Stimulated activated CD4-positive, alpha-beta T cell treated with anti-CD3 and anti-CD28 coated beads, TNF-alpha, amount 100 ng/mL, for 48 hours (primary cell): ENCODE measurements around the gene SIMC1.
A peak's percentile ranks its signal among the peaks of the same experiment; 100 is the strongest.

Source experiments
- DNase-seq, 3 donors: peaks; one replicate each; pipeline ENCODE4 v3.0.0-alpha.2; 2020; ENCODE audit warnings: low read depth in 3 of 3

Gene SIMC1

GRCh38 chr5:176361437-176362232 is 123.4 kb downstream of the SIMC1 start, which contains the start of gene KIAA1191:
TSS of gene KIAA1191 (minus strand) at chr5:176361764. CDS start at chr5:176359508, 2,256 bp downstream.
- DNase-seq = peak; percentile 87 to 94 (median 89)

DNA sequence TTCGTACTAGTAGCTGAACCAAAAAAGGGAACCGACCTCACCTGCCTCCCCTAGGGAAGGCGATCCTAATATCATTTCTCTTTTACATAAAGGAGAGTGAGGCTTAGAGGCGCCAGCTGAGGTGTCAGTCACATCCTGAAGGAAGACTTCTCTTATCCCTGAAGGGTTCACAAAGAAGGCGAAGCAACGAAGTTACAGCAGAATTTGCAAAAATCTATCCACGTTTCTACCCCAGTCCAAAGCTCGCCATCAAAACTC is 123.9 kb downstream of the SIMC1 start:
- no peak for DNase-seq

- no peak for DNase-seq
Measured at GRCh38 chr5:176364765-176365350, 126.6 kb downstream of the SIMC1 start.

- peak in 2 of 3 donors; percentile 35 to 63 for DNase-seq
Measured at GRCh38 chr5:176365351-176366231, 127.4 kb downstream of the SIMC1 start, which contains the start of gene ARL10. TSS of gene ARL10 (plus strand) at chr5:176365487. CDS start at chr5:176365564, 77 bp downstream.

DNA sequence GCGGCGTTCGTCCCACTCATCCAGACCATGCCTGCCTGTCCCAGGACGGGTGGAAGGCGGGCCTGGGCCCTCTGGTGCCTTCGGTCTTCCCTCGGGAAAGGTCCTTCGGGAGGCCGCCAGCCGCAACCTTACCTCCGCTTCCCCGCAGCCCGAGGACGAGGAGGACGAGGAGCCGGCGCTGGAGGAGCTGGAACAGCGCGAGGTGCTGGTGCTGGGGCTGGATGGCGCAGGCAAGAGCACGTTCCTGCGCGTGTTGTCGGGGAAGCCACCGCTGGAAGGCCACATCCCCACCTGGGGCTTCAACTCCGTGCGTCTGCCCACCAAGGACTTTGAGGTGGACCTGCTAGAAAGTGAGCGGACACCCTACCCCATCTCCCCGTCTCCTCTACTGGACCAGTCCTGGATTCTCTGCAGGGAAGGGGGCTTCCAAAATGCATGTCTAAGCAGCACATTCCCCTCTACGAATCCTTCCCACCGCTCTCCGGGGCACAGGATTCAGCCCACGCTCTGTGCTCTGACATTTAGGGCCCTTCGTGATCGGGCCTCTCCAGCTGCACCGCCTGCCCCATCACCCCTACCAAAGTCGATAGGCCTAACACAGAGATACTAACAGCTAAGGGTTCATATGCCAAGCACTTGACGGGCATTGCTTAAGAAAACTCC is 128.1 kb downstream of the SIMC1 start:
- DNase-seq = no peak

DNA sequence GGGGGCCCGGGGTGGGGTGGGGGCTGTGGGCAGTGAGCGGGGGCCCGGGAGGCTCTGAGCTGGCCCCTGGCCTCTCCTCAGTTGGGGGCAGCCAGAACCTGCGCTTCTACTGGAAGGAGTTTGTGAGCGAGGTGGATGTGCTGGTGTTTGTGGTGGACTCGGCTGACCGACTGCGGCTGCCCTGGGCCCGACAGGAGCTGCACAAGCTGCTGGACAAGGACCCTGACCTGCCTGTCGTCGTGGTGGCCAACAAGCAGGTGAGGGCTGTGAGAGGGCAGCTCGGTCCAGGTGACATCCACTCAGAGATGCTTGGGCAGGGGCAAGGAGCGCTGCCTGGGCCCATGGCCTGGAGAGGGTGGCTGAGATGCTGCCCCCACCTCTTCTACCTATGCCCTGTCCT is 130.5 kb downstream of the SIMC1 start:
- DNase-seq = no peak

- no peak for DNase-seq
Measured at GRCh38 chr5:176369934-176370711, 131.9 kb downstream of the SIMC1 start.

GRCh38 chr5:176371621-176372539 is 133.7 kb downstream of the SIMC1 start:
- DNase-seq = no peak

DNA sequence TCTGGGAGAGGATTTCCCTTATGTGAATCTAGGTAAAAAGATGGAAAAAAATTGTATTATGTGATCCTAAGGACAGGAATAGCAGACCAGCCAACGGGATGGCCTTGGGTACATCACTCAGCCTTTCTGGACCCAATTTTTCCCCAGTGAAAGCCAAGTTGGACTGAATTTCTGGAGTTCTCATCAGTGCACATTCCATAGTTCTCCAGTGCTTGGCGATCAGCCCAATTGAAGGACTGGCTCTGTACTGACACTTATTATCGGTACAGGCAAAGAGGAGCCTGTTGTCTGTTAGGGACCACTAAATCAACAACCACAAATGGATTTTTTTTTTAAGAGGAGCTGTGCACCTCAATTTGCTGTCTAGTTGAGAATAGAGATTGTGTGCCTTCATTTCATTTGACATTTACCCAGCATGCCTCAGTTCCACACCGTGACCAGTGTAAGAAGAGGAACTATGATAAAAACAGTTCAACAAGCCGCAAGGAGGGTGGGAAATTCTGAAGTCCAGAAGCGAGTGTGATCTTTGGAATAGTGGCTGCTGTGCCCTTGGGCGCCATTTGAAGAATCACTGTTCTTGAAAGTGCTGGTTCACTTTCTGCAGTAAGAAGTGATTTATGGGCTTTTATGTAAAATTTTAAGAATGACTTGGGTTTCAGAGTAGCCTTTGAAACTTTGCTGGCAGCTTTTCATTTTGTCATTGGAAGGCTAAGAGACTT is 135.0 kb downstream of the SIMC1 start:
- no peak for DNase-seq

DNA sequence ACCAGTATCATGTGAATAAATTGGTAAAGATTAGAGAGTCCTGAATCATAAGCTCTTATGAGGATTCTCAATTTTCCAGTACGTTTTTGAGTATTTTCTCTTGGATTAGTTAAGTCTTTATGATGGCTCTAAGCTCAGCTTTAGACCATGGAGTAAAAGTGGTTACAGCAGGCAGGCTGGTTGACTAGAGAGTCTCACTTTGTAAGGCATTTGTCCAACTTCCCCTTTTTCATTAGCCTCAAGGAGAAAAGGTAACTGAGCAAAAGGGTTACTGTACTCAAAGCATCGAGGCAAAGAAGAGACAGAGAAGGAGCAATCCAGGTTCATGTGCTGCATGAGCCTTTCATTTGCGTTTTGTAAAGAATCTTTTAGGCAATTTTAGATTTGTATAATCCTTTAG is 141.7 kb downstream of the SIMC1 start:
- no peak for DNase-seq

GRCh38 chr5:176381423-176381822 is 143.2 kb downstream of the SIMC1 start:
- DNase-seq = no peak

- DNase-seq = no peak
Measured at GRCh38 chr5:176381979-176382378, 143.8 kb downstream of the SIMC1 start.

DNA sequence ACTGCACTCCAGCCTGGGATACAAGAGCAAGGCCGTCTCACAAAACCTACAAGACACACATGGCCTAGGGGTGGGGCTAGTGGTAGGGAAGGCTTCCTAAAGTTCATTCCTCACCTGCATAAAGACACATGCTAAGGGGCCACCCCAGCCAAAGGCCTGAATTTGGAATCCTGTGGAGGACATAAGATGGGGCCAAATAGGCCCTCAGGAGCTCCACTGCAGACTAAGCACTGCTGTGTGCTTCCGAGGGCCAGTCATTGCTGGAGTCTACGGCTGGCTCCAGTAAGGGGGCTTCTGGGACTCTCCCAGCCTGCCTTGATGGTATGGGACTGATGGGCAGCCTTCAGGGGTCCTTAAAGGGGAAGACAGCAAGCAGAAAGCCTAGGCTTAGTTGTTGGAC is 144.5 kb downstream of the SIMC1 start:
- DNase-seq = no peak

DNA sequence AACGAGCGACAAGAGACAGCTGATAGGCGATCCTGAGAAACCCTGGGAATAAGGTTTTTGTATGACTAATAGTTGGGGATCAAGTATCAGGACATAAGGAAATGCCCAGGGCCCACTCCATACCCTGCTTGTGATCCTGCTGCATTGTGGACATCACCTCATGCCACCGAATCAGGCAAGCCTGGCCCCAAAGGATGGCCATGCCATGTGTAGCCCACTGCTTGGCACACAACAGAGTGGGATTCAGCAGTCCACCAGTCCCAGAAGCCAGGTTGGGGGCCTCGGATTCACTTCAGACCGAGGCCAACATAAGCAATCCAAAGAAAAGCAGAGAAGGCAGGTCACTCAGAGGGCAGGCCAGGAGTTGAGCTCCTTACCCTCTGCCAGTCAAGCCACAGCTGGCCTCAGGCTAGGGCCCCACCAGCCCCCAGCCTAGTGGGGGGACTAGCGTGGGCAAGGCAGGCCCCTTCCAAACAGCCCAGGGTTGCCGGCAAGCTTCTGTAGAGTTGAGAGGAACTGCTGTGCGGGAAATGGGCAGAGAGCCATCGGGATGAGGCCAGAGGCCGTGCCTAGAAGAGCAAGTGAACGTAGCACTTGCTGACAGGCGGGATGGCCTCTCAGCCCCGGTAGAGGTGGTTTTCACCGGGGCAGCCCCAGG is 145.2 kb downstream of the SIMC1 start:
- DNase-seq = no peak

GRCh38 chr5:176383961-176384360 is 145.7 kb downstream of the SIMC1 start:
- DNase-seq = no peak

DNA sequence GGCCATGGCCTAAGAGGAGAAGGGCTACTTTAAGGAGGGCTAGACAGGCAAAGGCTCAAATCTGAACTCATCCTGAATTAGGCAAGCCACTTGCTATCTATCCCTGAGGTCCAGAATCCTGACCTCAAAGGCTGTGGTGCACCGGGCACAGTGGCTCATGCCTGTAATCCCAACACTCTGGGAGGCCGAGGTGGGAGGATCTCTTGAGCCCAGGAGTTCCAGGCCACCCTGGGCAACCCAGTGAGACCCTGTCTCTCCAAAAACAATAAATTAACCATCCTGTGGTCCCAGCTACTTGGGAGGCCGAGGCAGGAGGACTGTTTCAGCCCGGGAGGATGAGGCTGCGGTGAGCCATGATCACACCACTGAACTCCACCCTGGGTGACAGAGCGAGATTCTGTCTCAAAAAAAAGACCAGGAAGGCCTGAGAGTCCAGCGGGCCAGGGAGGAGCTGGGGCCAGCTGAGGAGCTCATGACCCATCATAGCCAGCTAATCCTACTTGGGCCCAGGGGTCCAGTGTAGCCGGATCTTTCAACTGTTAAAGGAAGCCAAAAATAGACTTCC is 146.2 kb downstream of the SIMC1 start:
- no peak for DNase-seq

- DNase-seq = no peak
Measured at GRCh38 chr5:176384991-176385390, 146.8 kb downstream of the SIMC1 start.

DNA sequence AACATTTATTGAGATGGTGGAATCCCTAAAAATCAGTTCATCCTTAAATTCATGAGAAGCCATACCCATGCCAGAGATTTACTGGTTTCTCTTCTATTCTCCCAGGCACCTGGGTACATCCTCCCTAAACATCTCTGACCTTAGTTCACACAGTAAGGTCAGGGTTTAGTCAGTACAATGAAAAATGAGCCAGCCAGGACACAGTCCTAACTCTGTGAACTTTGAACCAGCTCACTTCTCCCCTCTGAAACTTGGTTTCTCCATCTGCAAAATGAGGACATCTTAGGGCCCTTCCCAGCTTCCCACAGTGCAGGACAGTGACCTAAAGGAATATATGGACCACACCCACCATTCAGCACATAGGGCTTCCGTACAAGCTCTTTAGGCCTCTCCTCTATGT is 148.3 kb downstream of the SIMC1 start:
- DNase-seq = no peak
